GM13977 (cell line): ENCODE results near the gene TADA2B.
"Not testable (repeated sequence)": the region's sequence is repeated elsewhere in the genome, so short reads cannot be mapped to it uniquely, and the experiment has no call there.

ENCODE experiments used
- DNase-seq: peaks from one replicate; pipeline ENCODE4 v3.0.0; 2012; ENCODE audit warnings: low spot score
- CTCF ChIP-seq: IDR thresholded peaks from 2 replicates; pipeline ENCODE4 v1.5.1; 2012; ENCODE audit warnings: mild to moderate bottlenecking, control low read depth; ENCODE audit not compliant: insufficient read depth; ENCODE audit errors: extremely low read depth, missing control alignments
- in situ Hi-C: fragments of 300-500 bp; cut with MboI; formaldehyde crosslinking; loops from one replicate; pipeline ENCODE4 v1.12.0; 2022; ENCODE audit warnings: low sequenced_read_pairs, low pct_unique_long_range_greater_than_20kb, mixed read lengths, inconsistent platforms; ENCODE audit not compliant: unreplicated experiment

The TADA2B gene

DNA sequence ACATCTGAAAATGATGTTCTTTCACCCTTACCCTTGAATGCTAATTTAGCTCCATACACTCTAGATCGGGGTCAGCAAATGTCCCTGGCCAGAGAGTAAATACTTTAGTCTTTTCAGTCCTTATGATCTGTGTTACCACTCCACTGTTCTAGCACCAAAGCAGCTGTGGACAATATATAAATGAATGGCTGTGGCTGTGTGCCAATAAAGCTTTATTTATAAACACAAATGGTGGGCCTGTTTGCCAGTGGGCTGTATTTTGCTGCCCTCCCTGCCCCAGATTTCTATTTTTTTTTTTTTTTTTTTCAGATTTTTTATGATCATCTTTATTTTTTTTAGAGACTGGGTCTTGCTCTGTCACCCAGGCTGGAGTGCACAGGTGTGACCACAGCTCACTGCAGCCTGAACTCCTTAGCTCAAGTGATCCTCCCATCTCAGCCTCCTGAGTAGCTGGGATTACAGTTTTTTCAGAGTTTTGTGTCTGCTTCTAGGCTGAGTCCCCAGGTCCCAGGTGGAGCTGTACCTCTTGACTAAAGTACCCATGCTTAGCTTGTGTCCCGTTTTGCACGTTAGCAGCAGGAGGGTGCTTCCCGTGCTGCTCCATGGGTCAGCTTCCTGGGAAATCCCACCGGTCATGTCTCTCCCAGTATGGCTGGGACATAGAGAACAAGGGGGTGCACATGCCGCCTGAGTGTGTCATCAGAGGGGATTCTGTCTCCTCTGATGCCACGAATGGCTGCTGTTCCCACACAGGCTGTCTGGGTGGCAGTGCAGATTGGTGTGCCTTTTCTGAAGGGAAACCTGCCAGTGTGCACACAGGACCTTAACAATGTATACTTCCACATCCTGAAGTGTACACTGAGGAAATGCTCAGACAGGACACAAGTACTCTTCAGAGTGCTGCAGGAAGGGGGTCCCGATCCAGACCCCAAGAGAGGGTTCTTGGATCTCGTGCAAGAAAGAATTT is 40.7 kb downstream of the TADA2B start:
- DNase-seq: no peak
- in situ Hi-C loops: no loop called here
- no peak for TF ChIP-seq CTCF

DNA sequence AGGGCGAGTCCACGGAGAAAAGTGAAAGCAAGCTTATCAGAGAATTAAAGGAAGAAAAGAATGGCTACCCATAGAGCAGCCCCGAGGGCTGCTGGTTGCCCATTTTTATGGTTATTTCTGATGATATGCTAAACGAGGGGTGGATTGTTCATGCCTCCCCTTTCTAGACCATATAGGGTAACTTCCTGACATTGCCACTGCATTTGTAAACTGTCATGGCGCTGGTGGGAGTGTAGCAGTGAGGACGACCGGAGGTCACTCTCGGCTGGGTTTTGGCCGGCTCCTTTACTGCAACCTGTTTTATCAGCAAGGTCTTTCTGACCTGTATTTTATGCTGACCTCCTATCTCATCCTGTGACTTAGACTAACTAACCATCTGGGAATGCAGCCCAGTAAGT is 41.4 kb downstream of the TADA2B start:
- in situ Hi-C loops, DNase-seq: not testable (repeated sequence)

DNA sequence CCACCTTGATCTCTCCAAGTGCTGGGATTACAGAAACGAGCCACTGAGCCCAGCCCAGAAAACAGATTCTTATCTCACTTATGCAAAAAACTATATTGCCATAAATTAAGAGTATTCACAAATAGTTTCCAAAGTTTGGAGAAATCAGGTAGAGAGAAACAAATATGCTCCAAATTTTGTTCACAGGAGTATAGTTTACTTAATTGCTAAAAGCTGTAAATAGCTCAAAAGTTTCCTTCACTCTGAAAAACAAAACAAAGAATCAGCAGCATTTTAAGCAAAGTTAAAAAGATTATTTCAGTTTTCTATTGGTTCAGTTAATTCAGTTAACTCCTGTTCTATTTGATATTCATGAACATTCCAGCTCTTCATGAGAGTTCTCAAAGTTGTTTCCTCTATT is 43.2 kb downstream of the TADA2B start:
- in situ Hi-C loops: no loop called here
- no peak for TF ChIP-seq CTCF
- DNase-seq: no peak

- no peak for DNase-seq
- TF ChIP-seq CTCF: no peak
- in situ Hi-C loops: no loop called here
Observed at GRCh38 chr4:7087036-7087435, 43.9 kb downstream of the TADA2B start.

- TF ChIP-seq CTCF: no peak
- no peak for DNase-seq
- in situ Hi-C loops: no loop called here
Observed at GRCh38 chr4:7089213-7089986, 46.2 kb downstream of the TADA2B start.

GRCh38 chr4:7092026-7092425 is 48.9 kb downstream of the TADA2B start:
- in situ Hi-C loops: no loop called here
- no peak for DNase-seq
- no peak for TF ChIP-seq CTCF

DNA sequence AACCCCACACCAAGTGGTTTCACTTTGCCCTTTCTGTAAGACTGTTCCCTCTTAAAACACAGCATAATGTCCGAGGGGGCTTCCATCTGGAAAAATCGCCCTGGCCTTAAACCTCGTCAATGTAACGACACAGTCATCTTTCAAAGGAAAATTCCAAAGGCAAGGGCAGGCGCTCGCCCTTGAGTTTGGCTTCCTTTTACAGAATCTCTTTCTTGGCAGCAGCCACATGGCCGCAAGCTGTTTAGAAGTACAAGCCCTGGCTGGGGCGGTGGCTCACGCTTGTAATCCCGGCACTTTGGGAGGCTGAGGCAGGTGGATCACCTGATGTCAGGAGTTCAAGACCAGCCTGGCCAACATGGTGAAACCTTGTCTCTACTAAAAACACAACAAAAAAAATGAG is 51.7 kb downstream of the TADA2B start:
- in situ Hi-C loops: no loop called here

More for the DNA sequence above, 51.7 kb downstream of the TADA2B start:
- DNase-seq: no peak
- no peak for TF ChIP-seq CTCF
